Endothelial cell (in vitro differentiated cells): ENCODE data around the gene CMSS1. TPM values are rescaled to one million over a fixed set of nuclear protein-coding genes. Genes with fewer than 3 reads are reported as not detected.

Experiments used
- DNase-seq: peaks from one replicate; pipeline ENCODE4 v3.0.0; 2021; ENCODE audit warnings: low spot score
- H3K27ac Mint-ChIP-seq: one replicate; pipeline ENCODE4 v1.8.0; 2021; ENCODE audit warnings: mixed read lengths, inconsistent platforms; ENCODE audit not compliant: unreplicated experiment
- H3K27me3 Mint-ChIP-seq: one replicate; pipeline ENCODE4 v1.8.0; 2021; ENCODE audit warnings: mild to moderate bottlenecking, moderate library complexity, mixed read lengths, inconsistent platforms; ENCODE audit not compliant: unreplicated experiment
- H3K36me3 Mint-ChIP-seq: one replicate; pipeline ENCODE4 v1.8.0; 2021; ENCODE audit warnings: mild to moderate bottlenecking, low read depth, mixed read lengths, inconsistent platforms; ENCODE audit not compliant: unreplicated experiment
- H3K4me1 Mint-ChIP-seq: one replicate; pipeline ENCODE4 v1.8.0; 2021; ENCODE audit warnings: mild to moderate bottlenecking, mixed read lengths, inconsistent platforms; ENCODE audit not compliant: unreplicated experiment
- H3K4me3 Mint-ChIP-seq: one replicate; pipeline ENCODE4 v1.8.0; 2021; ENCODE audit warnings: mild to moderate bottlenecking, mixed read lengths, inconsistent platforms; ENCODE audit not compliant: unreplicated experiment
- H3K9me3 Mint-ChIP-seq: one replicate; pipeline ENCODE4 v1.8.0; 2021; ENCODE audit warnings: mixed read lengths, inconsistent platforms; ENCODE audit not compliant: unreplicated experiment
- total RNA-seq: library from RNA; stranded (reverse); fragmentation: NEBNext Ultra II Directional; extraction: Animal tissue kit (Norgen Biotek cat#: 25700); gene quantifications from one replicate; pipeline ENCODE4 v1.2.1, GENCODE V29; 2021; ENCODE audit not compliant: unreplicated experiment
- TF ChIP-seq, protein P1 (sequence below): fragments of 200-600 bp; sonication (generic); IDR thresholded peaks from one replicate; pipeline ENCODE4 v1.5.0; 2021; ENCODE audit warnings: antibody characterized with exemption; ENCODE audit not compliant: unreplicated experiment

Gene CMSS1
- total RNA-seq, 1 donor from 2014 or later = 25.8 TPM

DNA sequence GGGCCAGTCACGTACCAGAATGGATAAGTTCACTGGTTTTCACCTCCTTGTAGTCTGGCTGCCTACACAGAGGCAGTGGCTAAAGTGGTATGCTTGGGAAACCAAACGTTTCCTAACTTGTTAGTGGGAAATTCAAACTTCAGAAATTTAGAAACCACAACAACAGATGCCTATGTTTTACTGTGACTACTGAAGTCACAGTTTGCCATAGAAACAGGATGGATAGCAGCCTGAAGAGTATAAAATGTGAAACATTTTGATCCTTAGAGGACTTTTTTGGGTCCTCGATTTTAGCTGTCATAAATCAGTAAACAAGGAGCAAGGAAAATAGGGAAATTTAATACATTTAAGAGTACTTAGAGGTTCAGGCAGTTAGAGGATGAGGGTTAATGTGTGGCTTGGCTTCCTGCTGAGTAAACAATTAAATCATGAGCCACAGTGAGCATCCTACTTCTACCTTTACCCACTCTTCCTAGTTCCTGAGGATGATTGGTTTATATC is 48.6 kb downstream of the CMSS1 start:
- Mint-ChIP-seq H3K27ac (no peak overlapping the region), H3K9me3 (no peaks in the 10 kb centered on the region), H3K4me1 (no peaks in the 10 kb centered on the region), H3K27me3 (peaks cover 2% of the 10 kb centered on the region), H3K36me3 (peaks cover 12% of the 10 kb centered on the region), H3K4me3 (no peak overlapping the region)
- TF ChIP-seq, protein P1, sequence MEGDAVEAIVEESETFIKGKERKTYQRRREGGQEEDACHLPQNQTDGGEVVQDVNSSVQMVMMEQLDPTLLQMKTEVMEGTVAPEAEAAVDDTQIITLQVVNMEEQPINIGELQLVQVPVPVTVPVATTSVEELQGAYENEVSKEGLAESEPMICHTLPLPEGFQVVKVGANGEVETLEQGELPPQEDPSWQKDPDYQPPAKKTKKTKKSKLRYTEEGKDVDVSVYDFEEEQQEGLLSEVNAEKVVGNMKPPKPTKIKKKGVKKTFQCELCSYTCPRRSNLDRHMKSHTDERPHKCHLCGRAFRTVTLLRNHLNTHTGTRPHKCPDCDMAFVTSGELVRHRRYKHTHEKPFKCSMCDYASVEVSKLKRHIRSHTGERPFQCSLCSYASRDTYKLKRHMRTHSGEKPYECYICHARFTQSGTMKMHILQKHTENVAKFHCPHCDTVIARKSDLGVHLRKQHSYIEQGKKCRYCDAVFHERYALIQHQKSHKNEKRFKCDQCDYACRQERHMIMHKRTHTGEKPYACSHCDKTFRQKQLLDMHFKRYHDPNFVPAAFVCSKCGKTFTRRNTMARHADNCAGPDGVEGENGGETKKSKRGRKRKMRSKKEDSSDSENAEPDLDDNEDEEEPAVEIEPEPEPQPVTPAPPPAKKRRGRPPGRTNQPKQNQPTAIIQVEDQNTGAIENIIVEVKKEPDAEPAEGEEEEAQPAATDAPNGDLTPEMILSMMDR = no peak
- DNase-seq = no peak

DNA sequence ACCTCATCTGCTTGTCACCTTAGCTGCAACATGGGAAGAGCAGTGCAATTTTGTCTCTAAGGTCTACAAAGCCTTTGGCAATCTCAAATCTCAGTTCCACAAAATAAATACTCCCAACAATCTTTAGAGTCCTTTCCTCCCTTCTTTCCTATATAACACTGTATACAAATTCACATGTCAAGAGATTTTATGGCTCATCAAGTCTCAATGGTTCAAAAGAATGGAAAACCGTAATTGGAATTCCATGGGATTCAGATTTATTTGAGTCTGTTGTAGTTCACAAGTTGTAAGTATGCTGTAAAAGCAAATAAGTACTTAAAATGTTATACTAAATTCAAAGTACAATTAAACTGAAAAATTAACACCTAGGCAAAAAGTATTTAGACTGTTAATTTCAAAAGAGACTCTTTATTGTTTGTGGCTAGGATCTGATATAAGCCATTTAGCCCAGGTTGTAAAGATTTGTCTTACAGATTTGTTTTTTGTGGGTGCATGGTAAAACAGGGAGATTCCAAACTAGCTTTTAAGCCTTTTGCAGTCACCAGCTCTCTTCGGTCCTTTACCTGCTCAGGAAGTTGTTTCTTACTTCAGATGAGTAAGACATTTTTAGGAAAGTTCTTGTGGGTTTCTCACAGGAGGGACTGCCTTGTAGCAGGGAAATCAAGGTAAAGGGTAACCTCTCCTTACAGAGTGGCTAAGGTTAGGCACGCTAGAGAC is 50.1 kb downstream of the CMSS1 start:
- DNase-seq = no peak
- TF ChIP-seq, protein P1 = no peak
- H3K4me3 Mint-ChIP-seq = no peak overlapping the region
- no peak overlapping the region for H3K27ac Mint-ChIP-seq
- H3K27me3 Mint-ChIP-seq = peaks cover 3% of the 10 kb centered on the region
- peaks cover 8% of the 10 kb centered on the region for H3K4me1 Mint-ChIP-seq
- peaks cover 15% of the 10 kb centered on the region for H3K36me3 Mint-ChIP-seq
- no peaks in the 10 kb centered on the region for H3K9me3 Mint-ChIP-seq

DNA sequence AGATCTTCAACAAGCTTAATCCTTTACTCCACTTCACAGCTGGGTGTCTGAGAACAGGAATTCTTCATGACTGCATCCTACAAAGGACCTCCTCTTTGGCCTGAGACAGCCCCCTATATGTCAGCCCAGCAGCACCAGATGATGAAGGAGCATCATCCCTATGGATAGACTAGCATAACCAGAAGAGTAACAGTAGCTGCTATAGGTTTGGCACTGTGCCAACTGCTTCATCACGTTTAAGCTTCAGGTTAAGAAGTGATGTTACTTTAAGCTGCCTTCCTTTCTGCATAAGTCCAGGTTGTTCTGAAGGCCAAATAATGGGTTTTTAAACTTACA is 50.6 kb downstream of the CMSS1 start:
- Mint-ChIP-seq H3K27me3 (peaks cover 3% of the 10 kb centered on the region), H3K27ac (no peak overlapping the region)

GRCh38 chr3:99869621-99870020 is 52.0 kb downstream of the CMSS1 start:
- TF ChIP-seq, protein P1 = no peak
- no peak overlapping the region for H3K27ac Mint-ChIP-seq
- peaks cover 3% of the 10 kb centered on the region for H3K27me3 Mint-ChIP-seq
- H3K4me1 Mint-ChIP-seq = peaks cover 19% of the 10 kb centered on the region
- no peak overlapping the region for H3K4me3 Mint-ChIP-seq
- H3K36me3 Mint-ChIP-seq = peaks cover 10% of the 10 kb centered on the region
- no peak for DNase-seq
- H3K9me3 Mint-ChIP-seq = no peaks in the 10 kb centered on the region

More for the DNA sequence above, 50.6 kb downstream of the CMSS1 start:
- TF ChIP-seq, protein P1 = no peak
- Mint-ChIP-seq H3K9me3 (no peaks in the 10 kb centered on the region), H3K4me1 (peaks cover 8% of the 10 kb centered on the region), H3K36me3 (peaks cover 10% of the 10 kb centered on the region), H3K4me3 (no peak overlapping the region)
- DNase-seq = no peak

DNA sequence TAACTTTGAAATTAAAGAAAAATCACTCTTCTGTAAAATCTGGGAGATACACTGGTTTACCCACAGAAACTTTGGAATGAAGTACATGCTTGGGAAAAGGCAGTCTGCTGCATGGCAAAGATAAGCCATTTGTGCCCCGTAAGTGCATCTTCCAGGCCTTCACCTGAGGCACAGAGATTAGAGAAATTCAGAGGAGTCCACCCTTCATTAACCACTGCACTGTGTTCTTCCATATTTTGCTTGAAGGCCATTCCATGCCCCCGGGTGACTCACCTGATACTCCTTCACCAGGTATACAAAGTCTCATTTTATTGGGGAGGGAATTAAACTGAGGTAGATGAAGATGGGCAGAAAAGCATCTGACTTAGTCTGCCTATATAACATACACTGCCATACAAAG is 53.0 kb downstream of the CMSS1 start:
- H3K27ac Mint-ChIP-seq = no peak overlapping the region
- no peak overlapping the region for H3K4me3 Mint-ChIP-seq
- DNase-seq = no peak
- H3K27me3 Mint-ChIP-seq = peaks cover 3% of the 10 kb centered on the region
- TF ChIP-seq, protein P1 = no peak
- peaks cover 19% of the 10 kb centered on the region for H3K4me1 Mint-ChIP-seq
- peaks cover 7% of the 10 kb centered on the region for H3K36me3 Mint-ChIP-seq
- H3K9me3 Mint-ChIP-seq = no peaks in the 10 kb centered on the region
